ENCODE data around the gene PDE3A. TPM values are rescaled to one million over a fixed set of nuclear protein-coding genes. Genes with fewer than 3 reads are reported as not detected.

Gene PDE3A
- total RNA-seq, 1 donor from 2014 or later, result 132 TPM

GRCh38 chr12:20448781-20449180 is 80.4 kb downstream of the PDE3A start:
- intact Hi-C loops (cut with DNase I), result loop anchor here (5.0 kb wide), 1 partner anchor 76 kb away; no protein-coding TSS in a partner anchor

GRCh38 chr12:20450591-20451180 is 82.3 kb downstream of the PDE3A start:
- DNase-seq (ENCODE audit: low spot score), result no peak
- intact Hi-C loops (cut with DNase I), result no loop called here

More at GRCh38 chr12:20448781-20449180, 80.4 kb downstream of the PDE3A start:
- no peak for DNase-seq (ENCODE audit: low spot score)

GRCh38 chr12:20451761-20452160 is 83.4 kb downstream of the PDE3A start:
- no peak for DNase-seq (ENCODE audit: low spot score)
- intact Hi-C loops (cut with DNase I), result no loop called here

- no peak for DNase-seq (ENCODE audit: low spot score)
- intact Hi-C loops (cut with DNase I), result no loop called here
Measured at GRCh38 chr12:20452496-20453010, 84.2 kb downstream of the PDE3A start.

GRCh38 chr12:20453756-20454310 is 85.5 kb downstream of the PDE3A start:
- intact Hi-C loops (cut with DNase I), result no loop called here
- no peak for DNase-seq (ENCODE audit: low spot score)

GRCh38 chr12:20455001-20455706 is 86.8 kb downstream of the PDE3A start:
- DNase-seq (ENCODE audit: low spot score), result no peak
- intact Hi-C loops (cut with DNase I), result no loop called here

GRCh38 chr12:20457582-20457981 is 89.2 kb downstream of the PDE3A start:
- DNase-seq (ENCODE audit: low spot score), result no peak
- intact Hi-C loops (cut with DNase I), result no loop called here

- intact Hi-C loops (cut with DNase I), result no loop called here
- DNase-seq (ENCODE audit: low spot score), result no peak
Measured at GRCh38 chr12:20458011-20458410, 89.7 kb downstream of the PDE3A start.

- intact Hi-C loops (cut with DNase I), result loop anchor here (10.0 kb wide), 1 partner anchor 135 kb away; no protein-coding TSS in a partner anchor
- no peak for DNase-seq (ENCODE audit: low spot score)
Measured at GRCh38 chr12:20459920-20460319, 91.6 kb downstream of the PDE3A start.

- intact Hi-C loops (cut with DNase I), result loop anchor here (10.0 kb wide), 1 partner anchor 134 kb away; no protein-coding TSS in a partner anchor
- DNase-seq (ENCODE audit: low spot score), result no peak
Measured at GRCh38 chr12:20460956-20461355, 92.6 kb downstream of the PDE3A start.

GRCh38 chr12:20463913-20464524 is 95.7 kb downstream of the PDE3A start:
- intact Hi-C loops (cut with DNase I), result loop anchor here (10.0 kb wide), 1 partner anchor 131 kb away; no protein-coding TSS in a partner anchor
- no peak for DNase-seq (ENCODE audit: low spot score)

GRCh38 chr12:20469300-20469699 is 101.0 kb downstream of the PDE3A start:
- DNase-seq (ENCODE audit: low spot score), result no peak
- intact Hi-C loops (cut with DNase I), result loop anchor here (10.0 kb wide), 1 partner anchor 126 kb away; no protein-coding TSS in a partner anchor

- no peak for DNase-seq (ENCODE audit: low spot score)
- intact Hi-C loops (cut with DNase I), result loop anchor here (10.0 kb wide), 1 partner anchor 125 kb away; no protein-coding TSS in a partner anchor
Measured at GRCh38 chr12:20469756-20470155, 101.4 kb downstream of the PDE3A start.

- intact Hi-C loops (cut with DNase I), result no loop called here
- DNase-seq (ENCODE audit: low spot score), result no peak
Measured at GRCh38 chr12:20472102-20472782, 103.9 kb downstream of the PDE3A start.

GRCh38 chr12:20473133-20473532 is 104.8 kb downstream of the PDE3A start:
- intact Hi-C loops (cut with DNase I), result no loop called here

GRCh38 chr12:20474016-20474415 is 105.7 kb downstream of the PDE3A start:
- intact Hi-C loops (cut with DNase I), result no loop called here
- DNase-seq (ENCODE audit: low spot score), result no peak

More at GRCh38 chr12:20473133-20473532, 104.8 kb downstream of the PDE3A start:
- DNase-seq (ENCODE audit: low spot score), result no peak

- DNase-seq (ENCODE audit: low spot score), result no peak
- intact Hi-C loops (cut with DNase I), result no loop called here
Measured at GRCh38 chr12:20474443-20474842, 106.1 kb downstream of the PDE3A start.

- no peak for DNase-seq (ENCODE audit: low spot score)
Measured at GRCh38 chr12:20475542-20475941, 107.2 kb downstream of the PDE3A start.

GRCh38 chr12:20476551-20476950 is 108.2 kb downstream of the PDE3A start:
- DNase-seq (ENCODE audit: low spot score), result no peak
- intact Hi-C loops (cut with DNase I), result no loop called here

More at GRCh38 chr12:20475542-20475941, 107.2 kb downstream of the PDE3A start:
- intact Hi-C loops (cut with DNase I), result no loop called here
